Body of pancreas (tissue), 4 donors: Measurements from ENCODE around the gene TMBIM6. TPM values are rescaled to one million over a fixed set of nuclear protein-coding genes. Genes with fewer than 3 reads are reported as not detected.
"Not testable (repeated sequence)": the region's sequence is repeated elsewhere in the genome, so short reads cannot be mapped to it uniquely, and the experiment has no call there.

Source experiments
- ATAC-seq: fragments of 150-250 bp; one replicate; pipeline ENCODE4 v1.9.1; 2016
- DNase-seq, 4 donors: peaks; one replicate each; pipeline ENCODE4 v3.0.0-alpha.2; 2019
- H3K27ac ChIP-seq, 4 donors: fragments of 200-600 bp; sonication (generic); 1 replicate in 3 of 4; 2 replicates in 1 of 4; pipeline versions ENCODE4 v1.5.1 to v1.6.1; 2016 to 2019; ENCODE audit warnings: mild to moderate bottlenecking in 1 of 4, mixed read lengths in 1 of 4, moderate library complexity in 1 of 4
- H3K27me3 ChIP-seq, 2 donors: fragments of 200-600 bp; sonication (generic); one replicate each; pipeline ENCODE4 v1.6.0; 2016; ENCODE audit warnings: mild to moderate bottlenecking in 1 of 2
- H3K36me3 ChIP-seq, 2 donors: fragments of 200-600 bp; sonication (generic); replicated peaks in 1 of 2; 2 replicates each; pipeline ENCODE4 v1.5.1; 2016; ENCODE audit warnings: low read depth in 2 of 2; ENCODE audit not compliant: insufficient read depth in 1 of 2
- H3K4me1 ChIP-seq: fragments of 200-600 bp; sonication (generic); one replicate; pipeline ENCODE4 v1.6.0; 2016
- H3K4me3 ChIP-seq, 2 donors: fragments of 200-600 bp; sonication (generic); 1 replicate in 1 of 2; 2 replicates in 1 of 2; pipeline ENCODE4 v1.5.1; 2016 to 2019
- H3K9me3 ChIP-seq, 3 donors: fragments of 200-600 bp; sonication (generic); 1 replicate in 2 of 3; 2 replicates in 1 of 3; pipeline ENCODE4 v1.5.1; 2016
- CTCF ChIP-seq, 7 experiments: fragments of 450-650 bp in 4 of 7; fragments of 200-600 bp in 3 of 7; sonication (generic) in 3 of 7; IDR thresholded peaks; one replicate each; pipeline ENCODE4 v1.5.1; 2016 to 2019; ENCODE audit warnings: antibody characterized with exemption in 7 of 7
- POLR2A ChIP-seq, 3 donors: fragments of 450-650 bp; IDR thresholded peaks; one replicate each; pipeline ENCODE4 v1.6.1; 2016; ENCODE audit warnings: antibody characterized with exemption in 3 of 3, mild to moderate bottlenecking in 2 of 3
- WGBS, 2 donors: methylation state at CpG; one replicate each; pipeline ENCODE4 v1.1.5; 2017; 5-methylcytosine and 5-hydroxymethylcytosine counted together
- intact Hi-C: fragments of 100-400 bp; cut with DNase I; formaldehyde crosslinking; loops from one replicate; pipeline ENCODE4 v1.15.1; 2023
- total RNA-seq, 2 donors: library from RNA; depleted of rRNA; stranded (reverse); fragments of >200 nt; gene quantifications; one replicate each; pipeline ENCODE4 v1.1.0, GENCODE V29; 2016

TMBIM6 gene
- total RNA-seq, 2 donors from 2014 or later: 234 to 256 TPM

- ATAC-seq: no peak
- TF ChIP-seq POLR2A (IDR thresholded peaks at IDR 0.05): no peak
- no peak for TF ChIP-seq CTCF (IDR thresholded peaks at IDR 0.05)
- intact Hi-C loops: no loop called here
- H3K36me3 ChIP-seq: no peaks in the 10 kb centered on the region
- no peak for DNase-seq
- no peaks in the 10 kb centered on the region for H3K4me1 ChIP-seq
- no peaks in the 10 kb centered on the region for H3K27me3 ChIP-seq
- no peaks in the 10 kb centered on the region for H3K9me3 ChIP-seq
- no peak overlapping the region for H3K27ac ChIP-seq
- 90 to 91% methylated on average over 3 of the region's 3 CpGs for WGBS, 2 donors
- H3K4me3 ChIP-seq: no peak overlapping the region
These were observed 12.9 kb upstream of the TMBIM6 start for GRCh38 chr12:49728446-49728845.

- 47 to 61% methylated on average over 1 of the region's 1 CpG for WGBS, 2 donors
- intact Hi-C loops: no loop called here
- no peak overlapping the region for H3K4me3 ChIP-seq
These were observed 11.3 kb upstream of the TMBIM6 start for GRCh38 chr12:49730050-49730449.

GRCh38 chr12:49730568-49731101 is 10.7 kb upstream of the TMBIM6 start:
- Histone ChIP-seq H3K4me1 (no peaks in the 10 kb centered on the region), H3K36me3 (no peaks in the 10 kb centered on the region), H3K4me3 (no peak overlapping the region), H3K27me3 (no peaks in the 10 kb centered on the region), H3K9me3 (no peaks in the 10 kb centered on the region), H3K27ac (no peak overlapping the region)
- DNase-seq (no peak), ATAC-seq (no peak)
- WGBS, 2 donors: 74 to 86% methylated on average over 3 of the region's 3 CpGs
- intact Hi-C loops: no loop called here
- no peak for TF ChIP-seq POLR2A (IDR thresholded peaks at IDR 0.05)
- TF ChIP-seq CTCF (IDR thresholded peaks at IDR 0.05): no peak

More at GRCh38 chr12:49730050-49730449, 11.3 kb upstream of the TMBIM6 start:
- TF ChIP-seq POLR2A (IDR thresholded peaks at IDR 0.05) (no peak), CTCF (IDR thresholded peaks at IDR 0.05) (no peak)
- Histone ChIP-seq H3K27ac (no peak overlapping the region), H3K36me3 (no peaks in the 10 kb centered on the region), H3K27me3 (no peaks in the 10 kb centered on the region), H3K9me3 (no peaks in the 10 kb centered on the region), H3K4me1 (no peaks in the 10 kb centered on the region)
- ATAC-seq (no peak), DNase-seq (no peak)

GRCh38 chr12:49733219-49734017 is 7.9 kb upstream of the TMBIM6 start:
- no peak overlapping the region for H3K27ac ChIP-seq
- WGBS, 2 donors: 77% methylated on average over 10 of the region's 10 CpGs
- no peaks in the 10 kb centered on the region for H3K36me3 ChIP-seq
- H3K27me3 ChIP-seq: no peaks in the 10 kb centered on the region
- no peaks in the 10 kb centered on the region for H3K9me3 ChIP-seq
- TF ChIP-seq POLR2A (IDR thresholded peaks at IDR 0.05) (no peak), CTCF (IDR thresholded peaks at IDR 0.05) (no peak)
- DNase-seq (no peak), ATAC-seq (no peak)
- no peaks in the 10 kb centered on the region for H3K4me1 ChIP-seq
- intact Hi-C loops: no loop called here
- H3K4me3 ChIP-seq: no peak overlapping the region

GRCh38 chr12:49734900-49735299 is 6.5 kb upstream of the TMBIM6 start:
- H3K4me3 ChIP-seq, H3K4me1 ChIP-seq, H3K27ac ChIP-seq, H3K36me3 ChIP-seq, H3K27me3 ChIP-seq, intact Hi-C loops, H3K9me3 ChIP-seq, ATAC-seq, DNase-seq: not testable (repeated sequence)
- WGBS, 2 donors: 91 to 92% methylated on average over 7 of the region's 7 CpGs

GRCh38 chr12:49738721-49739120 is 2.6 kb upstream of the TMBIM6 start:
- DNase-seq, H3K9me3 ChIP-seq, intact Hi-C loops, ATAC-seq, H3K36me3 ChIP-seq, H3K27me3 ChIP-seq, H3K27ac ChIP-seq, H3K4me3 ChIP-seq: not testable (repeated sequence)
- 73 to 77% methylated on average over 4 to 5 of the region's 5 CpGs for WGBS, 2 donors
- H3K4me1 ChIP-seq: peaks cover 12% of the 10 kb centered on the region

- DNase-seq, H3K9me3 ChIP-seq, H3K4me3 ChIP-seq, ATAC-seq, H3K27me3 ChIP-seq, H3K36me3 ChIP-seq, intact Hi-C loops, H3K27ac ChIP-seq: not testable (repeated sequence)
- WGBS, 2 donors: 82 to 83% methylated on average over 12 of the region's 12 CpGs
- peaks cover 26% of the 10 kb centered on the region for H3K4me1 ChIP-seq
These were observed 1.1 kb upstream of the TMBIM6 start for GRCh38 chr12:49740277-49740676.
